Smooth muscle cell (in vitro differentiated cells): ENCODE results near the gene C1QTNF4. TPM values are rescaled to one million over a fixed set of nuclear protein-coding genes. Genes with fewer than 3 reads are reported as not detected.

Experiments used
- DNase-seq: peaks from one replicate; lab custom pipeline; 2025; ENCODE audit not compliant: unreplicated experiment; lab: John Stamatoyannopoulos, UW
- H2AFZ ChIP-seq: fragments of 200-600 bp; sonication (generic); 2 replicates; pipeline ENCODE4 v1.6.0; 2016; ENCODE audit warnings: antibody characterized with exemption, low read depth, mild to moderate bottlenecking
- H3F3A ChIP-seq: fragments of 200-600 bp; sonication (generic); 2 replicates; pipeline ENCODE4 v1.6.0; 2017; ENCODE audit warnings: antibody characterized with exemption, low read depth
- H3K27ac ChIP-seq: fragments of 200-600 bp; sonication (generic); 2 replicates; pipeline ENCODE4 v1.5.1; 2016; ENCODE audit warnings: low read depth, mild to moderate bottlenecking
- H3K27me3 ChIP-seq: fragments of 200-600 bp; sonication (generic); 2 replicates; pipeline ENCODE4 v1.6.1; 2016; ENCODE audit warnings: low read depth, mild to moderate bottlenecking
- H3K36me3 ChIP-seq: fragments of 200-600 bp; sonication (generic); 2 replicates; pipeline ENCODE4 v1.5.1; 2016; ENCODE audit warnings: low read depth
- H3K4me1 ChIP-seq: fragments of 200-600 bp; sonication (generic); 2 replicates; pipeline ENCODE4 v1.5.1; 2016; ENCODE audit warnings: low read depth
- H3K4me2 ChIP-seq: fragments of 200-600 bp; sonication (generic); 2 replicates; pipeline ENCODE4 v1.6.0; 2016; ENCODE audit warnings: mild to moderate bottlenecking
- H3K4me3 ChIP-seq: fragments of 200-600 bp; sonication (generic); 2 replicates; pipeline ENCODE4 v1.5.1; 2016; ENCODE audit warnings: mild to moderate bottlenecking
- H3K79me2 ChIP-seq: fragments of 200-600 bp; sonication (generic); 2 replicates; pipeline ENCODE4 v1.6.0; 2016; ENCODE audit warnings: low read depth, mild to moderate bottlenecking
- H3K9ac ChIP-seq: fragments of 200-600 bp; sonication (generic); 2 replicates; pipeline ENCODE4 v1.6.0; 2016; ENCODE audit warnings: low read depth
- H3K9me3 ChIP-seq: fragments of 200-600 bp; sonication (generic); replicated peaks from 2 replicates; pipeline ENCODE4 v1.5.1; 2016; ENCODE audit warnings: low read depth
- H4K20me1 ChIP-seq: fragments of 200-600 bp; sonication (generic); 2 replicates; pipeline ENCODE4 v1.6.0; 2016; ENCODE audit warnings: low read depth
- CTCF ChIP-seq: fragments of 200-600 bp; sonication (generic); IDR thresholded peaks from 2 replicates; pipeline ENCODE4 v1.5.1; 2017; ENCODE audit warnings: borderline replicate concordance, mild to moderate bottlenecking, antibody characterized with exemption; ENCODE audit not compliant: insufficient read depth, poor library complexity, severe bottlenecking
- WGBS: methylation state at CpG from one replicate; pipeline ENCODE4 v1.1.7; 2016; ENCODE audit warnings: low lambda C conversion rate; 5-methylcytosine and 5-hydroxymethylcytosine counted together
- polyA plus RNA-seq: library from polyadenylated mRNA; unstranded; fragments of >200 nt; fragmentation: Nextera tagmentation; extraction: Ambion mirVana; gene quantifications from 2 replicates; pipeline ENCODE4 v1.2.1, GENCODE V29; 2016
- total RNA-seq: library from RNA; depleted of rRNA; stranded (reverse); fragments of >200 nt; gene quantifications from 2 replicates; pipeline ENCODE4 v1.2.3, GENCODE V29; 2014

The C1QTNF4 gene
- total and polyA plus RNA-seq, 2 experiments from 2014 or later, result 1.0 to 1.3 TPM

- Histone ChIP-seq H3F3A (no peaks in the 10 kb centered on the region), H3K36me3 (no peaks in the 10 kb centered on the region), H3K4me1 (peaks cover 8% of the 10 kb centered on the region), H3K79me2 (no peaks in the 10 kb centered on the region), H3K4me3 (no peak overlapping the region), H3K9ac (no peak overlapping the region), H4K20me1 (no peaks in the 10 kb centered on the region), H2AFZ (no peak overlapping the region), H3K9me3 (no peaks in the 10 kb centered on the region), H3K4me2 (no peak overlapping the region), H3K27me3 (peaks cover 34% of the 10 kb centered on the region), H3K27ac (no peak overlapping the region)
- no peak for DNase-seq
- WGBS, result 80% methylated on average over 87 of the region's 122 CpGs
- no peak for TF ChIP-seq CTCF
Measured at GRCh38 chr11:47589977-47590861, 4.0 kb downstream of the C1QTNF4 start.

- no peaks in the 10 kb centered on the region for H4K20me1 ChIP-seq
- H3F3A ChIP-seq, result no peaks in the 10 kb centered on the region
- H3K9ac ChIP-seq, result no peak overlapping the region
- H3K79me2 ChIP-seq, result no peaks in the 10 kb centered on the region
- no peak overlapping the region for H3K27ac ChIP-seq
- 94% methylated on average over 49 of the region's 51 CpGs for WGBS
- H3K36me3 ChIP-seq, result no peaks in the 10 kb centered on the region
- no peak overlapping the region for H2AFZ ChIP-seq
- H3K9me3 ChIP-seq, result no peaks in the 10 kb centered on the region
- no peak overlapping the region for H3K4me2 ChIP-seq
- no peak for TF ChIP-seq CTCF
- H3K27me3 ChIP-seq, result peaks cover 28% of the 10 kb centered on the region
- H3K4me1 ChIP-seq, result peaks cover 8% of the 10 kb centered on the region
- H3K4me3 ChIP-seq, result no peak overlapping the region
- no peak for DNase-seq
Measured at GRCh38 chr11:47589584-47589976, 4.6 kb downstream of the C1QTNF4 start.

GRCh38 chr11:47589118-47589517 is 5.1 kb downstream of the C1QTNF4 start:
- Histone ChIP-seq H3K79me2 (no peaks in the 10 kb centered on the region), H2AFZ (no peak overlapping the region), H3K9ac (no peak overlapping the region), H3K4me1 (peaks cover 8% of the 10 kb centered on the region), H4K20me1 (no peaks in the 10 kb centered on the region), H3K27ac (no peak overlapping the region), H3K36me3 (no peaks in the 10 kb centered on the region), H3K9me3 (no peaks in the 10 kb centered on the region), H3K4me2 (no peak overlapping the region), H3K4me3 (no peak overlapping the region), H3F3A (no peaks in the 10 kb centered on the region), H3K27me3 (peaks cover 23% of the 10 kb centered on the region)
- no peak for DNase-seq
- no peak for TF ChIP-seq CTCF
- 88% methylated on average over 11 of the region's 11 CpGs for WGBS
